Retinal pigment epithelial cell (primary cell): ENCODE measurements around the gene BAHCC1.

Source experiments
- DNase-seq: peaks from one replicate; pipeline ENCODE4 v3.0.0-alpha.2; 2010; ENCODE audit warnings: low read depth
- H3K4me3 ChIP-seq: 2 replicates; pipeline ENCODE4 v1.5.1; 2011; ENCODE audit warnings: mild to moderate bottlenecking, low read length, control low read depth, moderate library complexity
- TF ChIP-seq, protein P1 (sequence below): conservative IDR thresholded peaks from 2 replicates; pipeline ENCODE4 v1.5.1; 2011; ENCODE audit warnings: low read depth, low read length, control low read depth, inconsistent platforms

BAHCC1 gene

DNA sequence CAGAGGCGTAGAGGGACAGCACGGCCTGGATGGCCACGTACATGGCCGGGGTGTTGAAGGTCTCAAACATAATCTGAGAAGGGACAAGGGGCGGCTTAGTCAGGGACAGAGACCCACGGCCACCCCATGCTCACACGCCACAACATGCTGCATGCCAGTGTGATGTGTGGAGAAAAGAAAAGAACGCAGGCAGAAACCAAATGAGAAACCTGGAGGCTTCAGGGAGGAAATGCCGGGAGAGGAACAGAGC, 116.2 kb downstream of the BAHCC1 start:
- no peak for DNase-seq

DNA sequence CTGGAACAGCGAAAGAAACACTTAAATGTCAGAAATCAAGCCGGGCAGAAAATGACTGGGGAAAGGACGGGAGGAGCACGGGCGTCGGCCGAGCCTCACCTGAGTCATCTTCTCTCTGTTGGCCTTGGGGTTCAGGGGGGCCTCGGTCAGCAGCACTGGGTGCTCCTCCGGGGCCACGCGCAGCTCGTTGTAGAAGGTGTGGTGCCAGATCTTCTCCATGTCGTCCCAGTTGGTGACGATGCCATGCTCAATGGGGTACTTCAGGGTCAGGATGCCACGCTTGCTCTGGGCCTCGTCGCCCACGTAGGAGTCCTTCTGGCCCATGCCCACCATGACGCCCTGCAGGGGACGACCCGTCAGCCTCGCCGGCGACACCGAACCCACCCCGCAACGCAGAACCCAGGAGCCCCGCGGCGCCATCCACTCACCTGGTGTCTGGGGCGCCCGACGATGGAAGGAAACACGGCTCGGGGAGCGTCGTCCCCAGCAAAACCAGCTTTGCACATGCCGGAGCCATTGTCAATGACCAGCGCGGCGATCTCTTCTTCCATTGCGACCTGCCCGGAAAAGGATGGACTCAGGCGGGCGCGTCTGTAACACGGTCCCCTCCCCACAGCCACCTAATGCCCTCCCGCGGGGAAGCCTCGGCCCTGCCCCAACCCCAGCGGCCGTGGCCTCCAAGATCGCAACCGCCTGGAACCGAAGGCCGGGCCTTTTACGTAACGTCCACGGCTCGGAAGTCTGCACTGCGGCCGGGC, 116.7 kb downstream of the BAHCC1 start:
- DNase-seq, result no peak
- peak overlapping the region; percentile 97 for H3K4me3 ChIP-seq
- TF ChIP-seq, protein P1, sequence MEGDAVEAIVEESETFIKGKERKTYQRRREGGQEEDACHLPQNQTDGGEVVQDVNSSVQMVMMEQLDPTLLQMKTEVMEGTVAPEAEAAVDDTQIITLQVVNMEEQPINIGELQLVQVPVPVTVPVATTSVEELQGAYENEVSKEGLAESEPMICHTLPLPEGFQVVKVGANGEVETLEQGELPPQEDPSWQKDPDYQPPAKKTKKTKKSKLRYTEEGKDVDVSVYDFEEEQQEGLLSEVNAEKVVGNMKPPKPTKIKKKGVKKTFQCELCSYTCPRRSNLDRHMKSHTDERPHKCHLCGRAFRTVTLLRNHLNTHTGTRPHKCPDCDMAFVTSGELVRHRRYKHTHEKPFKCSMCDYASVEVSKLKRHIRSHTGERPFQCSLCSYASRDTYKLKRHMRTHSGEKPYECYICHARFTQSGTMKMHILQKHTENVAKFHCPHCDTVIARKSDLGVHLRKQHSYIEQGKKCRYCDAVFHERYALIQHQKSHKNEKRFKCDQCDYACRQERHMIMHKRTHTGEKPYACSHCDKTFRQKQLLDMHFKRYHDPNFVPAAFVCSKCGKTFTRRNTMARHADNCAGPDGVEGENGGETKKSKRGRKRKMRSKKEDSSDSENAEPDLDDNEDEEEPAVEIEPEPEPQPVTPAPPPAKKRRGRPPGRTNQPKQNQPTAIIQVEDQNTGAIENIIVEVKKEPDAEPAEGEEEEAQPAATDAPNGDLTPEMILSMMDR, result no peak

More for the DNA sequence above, 116.2 kb downstream of the BAHCC1 start:
- H3K4me3 ChIP-seq, result peak overlapping the region; percentile 97
- TF ChIP-seq, protein P1, result no peak

DNA sequence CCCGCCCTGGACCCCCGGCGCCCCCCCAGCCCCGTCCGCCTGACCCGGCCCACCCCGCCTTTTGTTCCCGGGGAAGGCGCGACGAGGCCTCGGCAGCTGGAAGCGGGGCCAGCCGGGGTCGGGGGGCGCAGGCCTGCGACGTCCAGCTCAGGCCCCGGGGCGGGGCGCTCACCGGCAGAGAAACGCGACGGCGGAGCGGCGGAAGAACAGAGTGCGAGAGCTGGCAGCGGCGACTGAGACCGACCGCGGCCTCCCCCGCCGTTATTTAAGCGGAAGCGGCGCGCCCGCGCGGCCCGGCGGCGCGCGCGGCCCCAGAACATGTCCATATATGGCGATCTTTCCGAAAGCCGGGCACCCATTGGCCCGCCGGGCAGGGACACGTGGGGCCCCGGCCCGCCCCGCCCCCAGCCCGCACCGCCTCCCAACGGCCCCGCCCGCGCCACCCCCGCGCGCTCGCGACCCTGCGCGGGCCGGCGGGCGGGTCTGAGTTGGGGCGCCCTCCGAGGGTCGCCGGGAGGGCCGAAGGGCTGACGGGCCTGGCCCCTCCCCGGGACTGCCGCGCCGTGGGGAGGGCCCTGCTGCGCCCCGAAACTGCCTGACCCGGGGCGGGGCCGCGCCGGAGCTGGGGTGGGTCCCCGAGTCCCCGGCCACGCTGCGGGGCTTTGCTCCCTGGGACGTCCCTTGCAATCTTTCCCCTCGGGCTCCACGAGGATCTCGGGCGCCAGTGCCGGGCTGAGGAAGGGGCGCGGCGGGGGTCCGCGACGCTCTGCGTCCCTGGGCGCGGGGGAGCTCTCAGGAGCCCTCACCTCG, 117.5 kb downstream of the BAHCC1 start, which contains the start of gene ACTG1:
TSS of gene ACTG1 (minus strand) at position 238 of the 810 bp plus-strand sequence. CDS start 445 bp downstream, outside the sequence.
- TF ChIP-seq, protein P1, result no peak
- DNase-seq, result no peak

DNA sequence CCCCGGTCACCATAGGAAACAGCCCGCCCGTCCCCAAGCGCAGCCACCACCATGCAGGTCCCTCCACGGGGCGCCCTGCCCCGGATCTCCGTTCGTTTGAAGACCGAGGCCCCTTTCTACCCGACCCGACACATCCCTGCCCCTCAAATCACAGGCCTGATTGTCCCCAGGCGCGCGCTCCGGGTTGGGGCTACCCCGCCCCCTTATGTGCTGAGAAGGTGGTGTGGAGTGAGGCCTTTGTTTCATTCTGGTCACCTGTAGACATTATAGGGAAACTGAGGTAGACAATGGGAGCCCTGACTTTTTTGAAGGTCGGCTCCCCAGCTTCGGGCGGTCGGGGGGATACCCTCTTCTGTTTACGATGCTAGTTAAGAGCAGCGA, 118.1 kb downstream of the BAHCC1 start:
- no peak for DNase-seq

More for the DNA sequence above, 117.5 kb downstream of the BAHCC1 start, which contains the start of gene ACTG1:
- H3K4me3 ChIP-seq, result peak within 1 kb of the TSS; percentile 97

DNA sequence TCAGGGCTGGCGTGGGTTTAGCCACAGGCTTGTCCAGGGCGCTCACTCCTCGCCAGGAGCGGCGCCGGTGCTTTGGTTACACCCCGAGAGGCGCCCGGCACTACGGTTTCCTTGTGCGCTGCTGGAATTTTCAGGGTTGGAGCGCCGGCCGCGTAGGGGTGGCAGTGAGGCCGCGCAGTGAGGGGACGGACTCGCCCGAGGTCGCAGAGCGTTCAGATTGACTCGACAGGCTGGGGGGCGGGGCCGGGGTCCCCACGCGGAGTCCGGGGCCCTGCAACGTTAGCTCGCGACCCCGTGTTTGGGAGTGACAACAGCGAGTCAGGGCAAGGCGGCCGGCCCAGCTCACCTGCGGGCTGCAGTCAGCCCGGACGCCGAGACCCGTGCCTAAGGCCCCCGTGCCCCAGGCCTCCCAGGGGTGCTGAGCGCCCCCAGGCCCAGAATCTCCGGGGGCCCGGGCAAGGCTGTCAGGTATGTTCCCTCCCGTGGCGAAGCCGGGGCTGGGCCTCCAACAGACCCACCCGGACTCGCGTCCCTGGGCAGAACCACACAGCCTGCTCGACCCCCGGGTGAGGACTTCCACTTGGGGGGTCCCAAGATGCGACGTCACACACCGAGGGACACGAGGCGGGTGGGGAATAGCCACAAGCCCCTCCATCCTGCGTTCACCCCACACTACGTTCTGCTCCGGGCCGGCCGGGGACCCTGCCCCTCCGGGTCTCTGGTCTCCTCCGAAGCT, 118.7 kb downstream of the BAHCC1 start:
- DNase-seq, result no peak
- H3K4me3 ChIP-seq, result peak overlapping the region; percentile 57
- TF ChIP-seq, protein P1, result no peak

More for the DNA sequence above, 118.1 kb downstream of the BAHCC1 start:
- TF ChIP-seq, protein P1, result no peak
- peak overlapping the region; percentile 57 for H3K4me3 ChIP-seq

DNA sequence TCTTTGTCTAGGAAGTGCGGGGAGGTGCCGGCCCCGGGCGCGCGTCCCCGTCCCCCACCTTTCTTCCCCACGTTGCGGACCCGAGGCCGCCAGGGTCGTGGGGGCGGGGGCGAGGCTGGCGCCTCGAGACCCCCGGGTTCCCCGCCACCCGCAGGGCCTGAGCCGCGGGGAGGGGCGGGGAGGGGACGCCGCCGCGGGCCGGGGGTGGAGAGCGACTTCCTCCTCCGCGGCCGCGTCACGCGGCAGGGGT, 119.2 kb downstream of the BAHCC1 start:
- H3K4me3 ChIP-seq, result peak overlapping the region; percentile 57
- TF ChIP-seq, protein P1, result no peak
- no peak for DNase-seq
